Amniotic epithelial cell (primary cell): Measurements from ENCODE around the gene CLIP3.
"Not testable (repeated sequence)": the region's sequence is repeated elsewhere in the genome, so short reads cannot be mapped to it uniquely, and the experiment has no call there.

ENCODE experiments used
- DNase-seq: peaks from one replicate; pipeline ENCODE4 v3.0.0-alpha.2; 2010; ENCODE audit warnings: low read depth

The CLIP3 gene, protein sequence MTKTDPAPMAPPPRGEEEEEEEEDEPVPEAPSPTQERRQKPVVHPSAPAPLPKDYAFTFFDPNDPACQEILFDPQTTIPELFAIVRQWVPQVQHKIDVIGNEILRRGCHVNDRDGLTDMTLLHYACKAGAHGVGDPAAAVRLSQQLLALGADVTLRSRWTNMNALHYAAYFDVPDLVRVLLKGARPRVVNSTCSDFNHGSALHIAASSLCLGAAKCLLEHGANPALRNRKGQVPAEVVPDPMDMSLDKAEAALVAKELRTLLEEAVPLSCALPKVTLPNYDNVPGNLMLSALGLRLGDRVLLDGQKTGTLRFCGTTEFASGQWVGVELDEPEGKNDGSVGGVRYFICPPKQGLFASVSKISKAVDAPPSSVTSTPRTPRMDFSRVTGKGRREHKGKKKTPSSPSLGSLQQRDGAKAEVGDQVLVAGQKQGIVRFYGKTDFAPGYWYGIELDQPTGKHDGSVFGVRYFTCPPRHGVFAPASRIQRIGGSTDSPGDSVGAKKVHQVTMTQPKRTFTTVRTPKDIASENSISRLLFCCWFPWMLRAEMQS

DNA sequence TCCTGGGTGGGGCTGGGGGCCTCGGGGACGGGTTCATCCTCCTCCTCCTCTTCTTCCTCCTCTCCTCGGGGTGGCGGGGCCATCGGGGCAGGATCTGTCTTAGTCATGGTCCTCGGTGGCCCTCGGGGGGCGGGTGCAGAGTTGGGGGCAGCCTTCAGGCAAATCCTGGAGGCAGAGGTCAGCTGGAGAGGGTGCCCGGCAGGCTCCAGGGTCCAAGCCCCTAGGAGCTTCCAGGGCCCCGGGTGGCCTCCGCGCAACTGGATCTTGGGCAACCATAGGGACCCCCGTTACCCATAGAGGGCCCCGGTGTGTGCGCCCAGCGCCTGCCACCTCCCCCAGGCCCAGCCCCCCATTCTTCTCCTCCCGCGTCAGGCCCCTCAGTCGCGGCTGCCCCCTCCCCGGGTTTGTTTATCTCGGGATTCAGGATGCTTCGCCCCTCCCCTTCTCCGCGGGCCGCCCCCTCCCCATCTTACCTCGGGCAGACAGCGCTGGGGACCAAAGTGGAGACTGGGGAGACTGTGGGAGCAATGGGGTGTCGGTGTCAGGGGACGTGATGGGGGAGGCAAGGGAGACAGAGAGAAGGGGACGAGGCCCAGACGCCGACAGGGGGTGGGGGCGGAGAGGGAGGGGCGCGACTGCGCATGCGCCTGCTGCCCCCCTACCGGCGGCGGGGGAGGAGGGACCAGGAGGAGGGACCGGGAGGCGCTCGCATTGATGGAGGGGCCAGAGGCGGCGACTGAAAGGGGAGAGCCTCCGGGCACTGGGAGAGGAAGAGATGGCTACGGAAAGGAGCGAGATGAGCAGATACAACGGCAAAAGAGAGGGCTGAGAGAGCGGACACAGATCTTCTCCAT lies at the start of gene CLIP3:
TSS of gene CLIP3 (minus strand) at position 623 of the 854 bp plus-strand sequence. CDS start at position 107, 516 bp downstream.
- DNase-seq, result peak; percentile 51

DNA sequence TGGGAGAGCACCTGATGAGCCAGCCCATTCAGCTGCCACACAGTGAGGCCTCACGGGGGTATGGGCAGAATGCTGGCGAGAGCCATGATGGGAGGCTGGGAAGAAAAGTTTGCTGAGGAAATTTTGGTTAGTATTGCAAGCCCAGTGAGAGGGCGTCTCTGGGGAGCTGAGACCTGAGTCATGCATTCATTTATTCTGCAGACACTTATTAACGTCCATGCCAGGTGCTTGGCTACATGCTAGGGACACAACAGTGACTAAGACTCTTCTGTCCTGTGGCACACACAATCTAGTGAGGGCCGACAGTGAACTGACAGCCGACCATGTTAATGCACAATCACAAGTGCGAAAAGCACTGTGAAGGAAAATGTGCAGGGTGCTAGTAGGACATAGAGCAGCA lies 49.2 kb upstream of the CLIP3 start:
- no peak for DNase-seq

DNA sequence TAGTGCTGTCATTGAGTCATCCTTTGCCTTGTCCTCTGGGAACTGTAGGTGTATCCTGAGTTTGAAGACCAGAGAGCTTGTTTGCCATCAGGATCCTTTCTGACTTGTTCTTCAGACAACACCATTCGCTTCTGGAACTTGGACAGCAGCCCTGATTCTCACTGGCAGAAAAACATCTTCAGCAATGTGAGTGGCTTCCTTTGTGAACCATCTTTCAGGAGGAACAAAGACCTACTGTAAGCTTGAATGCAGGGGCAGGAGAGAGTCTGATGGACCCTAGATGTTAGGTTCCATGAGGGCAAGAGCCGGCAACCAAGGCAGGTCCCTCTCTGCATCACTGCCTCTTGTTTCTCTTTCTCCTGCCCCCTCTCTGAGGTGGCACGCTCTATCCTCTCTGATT lies 48.7 kb upstream of the CLIP3 start:
- DNase-seq, result no peak

DNA sequence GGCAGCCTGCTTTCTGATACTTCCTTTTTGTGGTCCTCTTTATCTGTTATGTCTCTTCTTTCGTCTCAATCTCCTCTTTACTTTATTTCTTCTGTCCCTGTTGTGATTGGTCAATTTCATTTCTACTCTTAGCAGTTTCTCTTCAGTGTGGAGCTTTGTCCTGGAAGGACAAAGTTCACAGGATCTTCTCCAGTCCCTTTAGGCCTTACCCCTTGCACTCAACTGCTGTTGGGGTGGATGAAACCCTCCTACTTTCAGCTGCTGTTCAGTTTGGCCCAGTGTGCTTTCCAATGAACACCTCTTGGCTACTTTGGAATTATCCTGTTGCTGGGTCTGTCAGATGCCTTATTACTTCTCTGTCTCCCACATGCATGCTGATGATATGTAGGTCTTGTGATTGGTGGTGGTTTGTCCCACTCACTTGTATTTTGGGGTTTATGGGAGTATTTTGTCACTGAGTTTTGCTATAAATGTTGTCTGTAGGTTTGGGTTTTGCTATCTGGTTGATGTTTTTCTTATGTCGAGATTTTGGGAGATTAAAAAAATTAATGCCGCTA lies 46.8 kb upstream of the CLIP3 start:
- DNase-seq, result no peak

DNA sequence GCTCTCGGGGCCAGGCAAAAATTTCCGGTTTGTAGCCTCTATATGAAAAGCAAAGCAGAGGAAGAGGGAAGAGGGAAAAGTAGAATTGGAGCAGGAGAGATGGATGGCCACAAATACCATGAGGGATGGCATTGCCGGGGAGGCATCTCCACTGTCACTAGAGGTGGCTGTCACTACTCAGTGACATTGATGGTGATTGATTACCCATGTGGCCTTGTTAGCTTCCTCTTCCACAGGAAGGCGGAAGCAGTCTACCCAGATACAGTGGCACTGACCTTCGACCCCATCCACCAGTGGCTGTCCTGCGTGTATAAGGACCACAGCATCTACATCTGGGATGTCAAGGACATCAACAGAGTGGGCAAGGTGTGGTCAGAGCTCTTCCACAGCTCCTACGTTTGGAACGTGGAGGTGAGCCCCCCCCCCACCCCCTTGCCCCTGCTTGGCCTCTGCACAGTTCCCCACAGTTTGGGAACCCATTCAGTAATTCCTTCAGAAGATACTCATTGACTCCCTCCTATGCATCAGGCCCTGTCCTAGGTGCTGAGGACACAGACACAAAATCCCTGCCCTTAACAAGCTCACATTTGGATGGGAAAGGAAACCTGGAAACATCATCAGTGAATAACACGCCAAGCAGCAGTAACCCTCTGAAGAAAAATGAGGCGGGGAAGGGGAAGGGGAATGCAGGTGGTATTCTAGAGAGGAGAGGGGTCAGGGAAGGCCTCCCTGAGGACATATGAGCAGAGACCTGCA lies 40.6 kb upstream of the CLIP3 start:
- no peak for DNase-seq

DNA sequence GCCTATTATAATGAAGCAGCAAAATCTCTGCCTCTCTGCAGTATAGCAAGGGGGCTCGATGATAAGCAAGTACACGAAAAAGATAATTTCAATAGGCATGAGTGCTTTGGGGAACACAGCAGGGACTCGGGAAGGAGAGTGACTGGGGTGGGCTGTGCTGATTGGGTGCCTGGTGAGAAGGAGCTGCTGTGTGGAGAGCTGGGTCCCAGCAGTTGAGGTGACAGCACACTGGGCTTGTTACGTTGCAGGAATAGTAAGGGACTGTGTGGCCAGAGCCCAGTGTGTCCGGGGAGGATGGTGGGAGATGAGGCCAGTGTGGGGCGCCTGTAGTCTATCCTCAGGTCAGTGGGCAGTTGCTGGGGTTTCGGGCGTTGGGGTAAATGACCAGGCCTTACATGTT lies 39.4 kb upstream of the CLIP3 start:
- no peak for DNase-seq

DNA sequence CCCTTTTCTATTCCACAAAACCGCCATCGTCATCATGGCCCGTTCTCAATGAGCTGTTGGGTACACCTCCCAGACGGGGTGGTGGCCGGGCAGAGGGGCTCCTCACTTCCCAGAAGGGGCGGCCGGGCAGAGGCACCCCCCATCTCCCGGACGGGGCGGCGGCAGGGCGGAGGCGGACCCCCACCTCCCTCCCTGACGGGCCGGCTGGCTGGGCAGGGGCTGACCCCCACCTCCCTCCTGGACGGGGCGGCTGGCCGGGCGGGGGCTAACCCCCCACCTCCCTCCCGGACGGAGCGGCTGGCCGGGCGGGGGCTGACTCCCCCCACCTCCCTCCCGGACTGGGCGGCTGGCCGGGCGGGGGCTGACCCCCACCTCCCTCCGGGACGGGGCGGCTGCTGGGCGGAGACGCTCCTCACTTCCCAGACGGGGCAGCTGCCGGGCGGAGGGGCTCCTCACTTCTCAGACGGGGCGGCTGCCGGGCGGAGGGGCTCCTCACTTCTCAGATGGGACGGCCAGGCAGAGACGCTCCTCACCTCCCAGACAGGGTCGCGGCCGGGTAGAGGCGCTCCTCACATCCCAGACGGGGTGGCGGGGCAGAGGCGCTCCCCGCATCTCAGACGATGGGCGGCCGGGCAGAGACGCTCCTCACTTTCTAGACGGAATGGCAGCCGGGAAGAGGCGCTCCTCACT lies 36.3 kb upstream of the CLIP3 start:
- DNase-seq, result not testable (repeated sequence)

DNA sequence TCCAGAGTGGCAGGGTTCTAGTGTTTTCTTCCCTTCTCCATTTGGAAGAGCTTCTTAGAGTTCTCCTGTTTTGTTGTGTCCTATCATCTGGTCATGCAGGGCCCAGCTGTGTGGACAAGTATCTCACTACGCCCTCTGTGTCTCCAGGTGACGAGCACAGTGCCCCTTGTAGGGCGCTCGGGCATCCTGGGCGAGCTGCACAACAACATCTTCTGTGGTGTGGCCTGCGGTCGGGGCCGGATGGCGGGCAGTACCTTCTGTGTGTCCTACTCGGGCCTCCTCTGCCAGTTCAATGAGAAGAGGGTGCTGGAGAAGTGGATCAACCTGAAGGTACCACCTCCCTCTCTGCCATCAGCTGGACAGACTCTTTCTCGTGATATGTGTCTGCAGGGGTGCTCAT lies 35.0 kb upstream of the CLIP3 start:
- DNase-seq, result no peak

DNA sequence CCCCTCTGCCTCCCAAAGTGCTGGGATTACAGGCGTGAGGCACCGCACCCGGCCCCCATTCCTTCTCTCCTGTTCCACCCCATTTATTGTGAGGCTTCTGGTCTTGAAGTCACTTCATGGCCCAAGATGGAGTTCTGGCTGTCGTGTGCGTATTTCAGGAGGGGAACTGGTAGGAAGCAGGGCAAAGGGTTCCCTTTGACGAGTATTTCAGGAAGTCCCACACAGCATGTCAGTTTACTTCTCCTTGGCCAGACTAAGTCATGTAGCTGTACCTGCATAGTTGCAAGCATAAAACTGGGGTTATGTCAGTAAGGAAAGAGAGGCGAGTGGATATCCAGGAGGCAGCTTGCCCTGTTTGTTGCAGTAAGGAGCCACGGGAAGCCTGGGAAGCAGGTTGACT lies 32.2 kb upstream of the CLIP3 start:
- no peak for DNase-seq

DNA sequence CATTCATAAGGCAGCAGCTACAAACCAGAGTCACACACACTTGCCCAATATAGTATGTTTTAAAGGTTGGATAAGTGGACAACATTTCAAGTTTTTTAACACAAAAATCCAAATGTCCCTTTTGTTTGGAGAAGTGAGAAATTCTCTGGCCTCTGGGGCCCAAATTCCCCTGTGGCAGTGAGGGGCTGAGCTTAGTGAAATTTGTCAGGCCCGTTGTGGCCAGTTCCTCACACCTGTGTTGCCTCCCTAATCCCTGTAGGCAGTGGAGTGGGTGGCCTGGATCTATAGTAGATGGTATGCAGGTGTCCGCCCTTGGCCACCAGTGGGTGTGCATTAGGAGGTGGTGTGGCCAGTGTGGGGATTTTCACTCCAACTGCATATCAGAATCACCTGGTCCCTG lies 28.7 kb upstream of the CLIP3 start:
- DNase-seq, result no peak

DNA sequence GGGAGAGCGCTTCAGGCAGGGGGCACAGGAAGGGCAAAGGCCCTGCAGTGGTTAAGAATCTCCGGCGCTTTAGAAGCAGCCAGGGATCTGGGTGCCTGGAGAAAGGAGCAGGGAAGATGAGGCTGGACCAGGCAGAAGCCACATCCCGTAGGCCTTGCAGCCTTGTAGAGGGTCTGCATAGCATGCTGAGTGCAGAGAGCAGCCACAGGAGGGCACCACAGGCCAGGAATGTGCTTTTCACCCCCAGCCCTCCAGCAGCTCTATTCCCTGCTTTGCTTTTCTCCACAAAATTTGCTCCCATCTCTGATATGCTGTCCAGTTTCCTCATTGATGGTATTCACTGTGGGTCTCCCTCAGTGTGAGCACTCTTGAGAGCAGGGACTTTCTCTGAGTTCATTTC lies 27.8 kb upstream of the CLIP3 start:
- DNase-seq, result peak; percentile 62

DNA sequence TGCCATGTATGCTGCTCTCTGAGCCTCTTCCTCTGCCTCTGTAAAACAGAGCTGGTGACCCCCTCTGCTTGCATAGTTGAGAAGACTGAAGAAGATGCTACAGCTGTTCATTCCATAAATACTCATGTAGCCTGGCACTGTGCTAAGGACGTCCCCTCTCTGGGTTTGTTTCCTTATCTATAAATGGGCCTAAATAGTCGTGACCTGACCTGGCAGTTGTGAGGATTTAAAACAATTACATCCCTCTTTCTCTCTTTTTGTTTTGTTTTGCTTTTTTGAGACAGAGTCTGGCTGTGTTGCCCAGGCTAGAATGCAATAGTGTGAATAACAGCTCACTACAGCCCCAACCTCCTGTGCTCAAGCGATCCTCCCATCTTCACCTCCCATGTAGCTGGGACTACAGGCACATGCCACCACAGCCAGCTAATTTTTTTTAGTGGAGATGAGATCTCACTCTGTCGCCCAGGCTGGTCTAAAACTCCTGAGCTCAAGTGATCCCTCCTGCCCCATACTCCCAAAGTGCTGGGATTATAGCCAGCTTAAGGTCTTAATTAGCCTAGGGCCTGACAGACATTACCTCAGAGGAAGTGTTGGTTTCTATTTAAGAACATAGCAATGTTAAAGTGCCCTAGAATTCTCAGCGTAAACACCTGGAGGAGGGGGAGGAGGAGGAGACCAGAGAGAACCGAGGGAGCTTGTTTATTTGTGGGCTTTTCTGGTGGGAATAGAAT lies 26.7 kb upstream of the CLIP3 start:
- no peak for DNase-seq

DNA sequence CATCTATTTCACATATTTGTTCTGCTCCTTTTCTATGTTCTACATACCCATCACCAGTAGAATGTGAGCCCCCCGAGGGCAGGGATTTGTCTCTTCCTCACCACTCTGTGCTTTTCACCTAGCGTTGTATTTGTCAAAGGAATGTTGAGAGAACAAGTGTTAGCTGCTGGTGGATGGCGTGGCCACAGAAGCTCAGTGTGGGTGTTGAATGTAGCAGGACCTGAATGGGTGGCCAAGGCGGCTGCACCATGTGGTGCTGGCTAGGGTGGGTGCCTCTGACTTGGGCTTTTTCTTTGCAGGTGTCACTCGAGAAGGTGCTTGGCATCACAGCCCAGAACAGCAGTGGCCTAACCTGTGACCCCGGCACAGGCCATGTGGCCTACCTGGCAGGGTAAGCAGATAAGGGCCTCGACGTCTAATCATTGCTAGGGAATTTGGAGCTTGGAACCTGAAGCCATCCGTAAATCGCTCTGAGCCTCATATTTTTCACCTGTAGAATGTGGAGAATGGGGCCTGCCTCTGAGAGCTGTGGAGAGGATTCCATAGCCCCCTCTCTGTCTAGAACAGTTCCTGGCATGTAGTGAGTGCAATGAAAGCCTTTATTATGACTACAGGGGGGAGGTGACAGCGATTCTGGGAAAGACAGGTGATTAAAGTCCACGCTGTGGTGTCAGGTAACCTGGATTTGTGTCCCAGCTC lies 26.0 kb upstream of the CLIP3 start:
- DNase-seq, result no peak

DNA sequence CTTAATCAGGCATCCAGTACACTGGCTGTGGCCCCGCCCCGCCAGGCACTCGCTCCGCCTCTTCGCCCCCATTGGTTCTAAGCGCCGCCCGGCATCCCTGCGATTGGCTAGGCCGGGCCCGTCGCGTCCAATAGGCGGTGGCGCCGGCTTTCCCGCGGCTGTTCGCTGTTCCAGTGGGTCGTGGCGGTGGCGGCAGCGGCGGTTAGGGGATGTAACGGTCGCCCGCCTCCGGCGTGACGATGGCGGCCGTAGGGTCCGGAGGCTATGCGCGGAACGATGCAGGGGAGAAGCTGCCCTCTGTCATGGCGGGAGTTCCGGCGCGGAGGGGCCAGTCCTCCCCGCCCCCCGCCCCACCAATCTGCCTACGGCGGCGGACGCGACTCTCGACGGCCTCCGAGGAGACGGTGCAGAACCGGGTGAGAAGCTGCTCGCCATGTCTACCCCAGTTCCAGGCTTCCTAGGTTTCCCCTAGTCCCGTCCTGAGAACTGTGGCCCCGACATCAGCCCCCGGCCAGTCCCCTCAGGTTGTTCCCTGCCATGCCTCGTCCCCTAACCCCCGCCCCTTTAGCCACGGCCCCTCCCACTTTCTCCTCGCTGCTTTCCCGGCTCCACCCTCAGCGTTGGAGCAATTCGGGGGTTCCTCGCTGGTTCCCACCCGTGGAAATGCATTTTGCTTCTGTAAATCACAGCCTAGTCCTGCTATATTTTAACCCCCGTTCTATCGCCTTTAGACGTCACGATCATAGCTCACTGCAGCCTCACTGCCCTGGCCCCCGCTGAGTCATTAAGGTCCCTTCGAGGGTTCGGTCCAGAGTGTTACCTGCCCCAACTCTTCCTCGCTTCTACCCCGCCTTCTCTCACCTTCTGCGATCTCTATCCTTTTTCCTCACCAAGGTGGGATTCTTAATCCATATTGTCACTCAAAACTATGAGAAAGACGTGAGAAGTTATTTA lies 22.3 kb upstream of the CLIP3 start, which contains the start of gene WDR62:
TSS of gene WDR62 (plus strand) at position 165 of the 954 bp plus-strand sequence. CDS start at position 240, 75 bp downstream.
- peak; percentile 83 for DNase-seq

DNA sequence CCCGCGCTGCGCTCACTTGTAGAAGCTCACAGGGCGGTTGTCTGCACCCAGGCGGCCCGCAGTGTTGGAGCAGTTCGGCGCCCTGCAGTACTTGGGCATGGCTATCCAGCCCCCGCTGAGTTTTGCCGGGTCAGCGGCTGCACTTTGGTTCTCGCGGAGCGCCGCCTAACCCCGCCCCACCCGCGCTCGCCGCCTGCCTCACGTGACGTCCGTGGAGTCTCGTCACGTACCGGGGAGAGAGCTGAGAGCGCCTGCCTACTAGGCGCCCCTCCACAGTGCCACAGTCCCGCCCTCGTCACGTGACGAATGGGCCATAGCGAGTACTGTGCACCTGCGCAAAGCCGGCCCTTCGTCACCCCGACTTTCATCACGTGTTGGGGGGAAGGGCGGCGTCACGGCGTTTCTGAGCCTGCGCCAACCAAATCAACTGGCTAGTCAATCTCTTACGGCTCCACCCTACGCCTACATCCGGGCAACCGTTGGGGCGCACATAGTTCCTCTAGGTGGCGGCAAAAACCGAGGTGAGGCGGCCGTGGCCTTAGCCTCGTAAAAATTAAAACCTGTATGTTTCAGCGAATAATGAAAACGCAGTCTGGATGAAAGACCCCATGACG lies 21.6 kb upstream of the CLIP3 start, which contains the start of gene THAP8:
TSS of gene THAP8 (minus strand) at position 167 of the 614 bp plus-strand sequence. CDS start at position 99, 68 bp downstream.
- DNase-seq, result peak; percentile 99

DNA sequence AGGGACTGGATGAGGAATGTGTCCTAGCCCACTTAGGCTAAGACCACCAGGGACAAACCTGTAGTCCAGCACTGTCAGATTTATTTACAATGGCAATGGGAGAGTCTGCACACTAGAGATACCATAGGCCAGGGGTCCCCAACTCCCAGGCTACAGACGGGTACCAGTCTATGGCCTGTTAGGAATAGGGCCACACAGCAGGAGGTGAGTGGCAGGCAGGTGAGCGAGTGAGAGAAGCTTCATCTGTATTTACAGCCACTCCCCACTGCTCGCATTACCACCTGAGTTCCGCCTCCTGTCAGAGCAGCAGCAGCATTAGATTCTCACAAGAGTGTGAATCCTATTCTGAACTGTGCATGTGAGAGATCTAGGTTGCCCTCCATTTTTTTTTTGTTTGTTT lies 19.0 kb upstream of the CLIP3 start:
- no peak for DNase-seq

DNA sequence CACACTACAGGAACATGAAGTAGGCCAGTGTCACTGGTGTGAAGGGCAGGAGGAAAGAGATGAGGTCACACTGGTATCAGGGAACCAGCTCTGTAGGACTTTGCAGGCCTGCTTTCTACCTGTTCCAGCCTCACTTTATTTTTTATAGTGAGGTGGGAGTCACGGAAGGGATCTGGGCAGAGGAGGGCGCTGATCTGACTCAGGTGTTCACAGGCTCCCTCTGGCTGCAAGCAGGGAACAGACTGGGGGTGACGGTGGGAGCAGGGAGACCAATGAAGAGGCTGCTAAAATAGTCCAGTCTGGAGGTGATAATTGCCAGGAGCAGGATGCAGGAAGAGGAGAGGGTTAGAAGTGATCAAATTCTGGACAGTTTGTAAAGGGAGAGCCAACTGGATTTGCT lies 18.6 kb upstream of the CLIP3 start:
- peak; percentile 19 for DNase-seq
